Epithelial cell of esophagus (primary cell): ENCODE data around the gene DND1.
"Not testable (repeated sequence)": the region's sequence is repeated elsewhere in the genome, so short reads cannot be mapped to it uniquely, and the experiment has no call there.

Experiments
- DNase-seq: peaks from one replicate; pipeline ENCODE4 v3.0.0; 2010; ENCODE audit warnings: low read depth
- H3K4me3 ChIP-seq: 2 replicates; pipeline ENCODE4 v1.5.1; 2011; ENCODE audit warnings: mild to moderate bottlenecking, low read length, control low read depth
- CTCF ChIP-seq: IDR thresholded peaks from 2 replicates; pipeline ENCODE4 v1.5.1; 2011; ENCODE audit warnings: low read depth, mild to moderate bottlenecking, low read length, control low read depth, inconsistent platforms; ENCODE audit not compliant: insufficient read depth; ENCODE audit errors: missing control alignments

The DND1 gene

GRCh38 chr5:140639148-140639981 is 34.0 kb downstream of the DND1 start, which contains the start of gene TMCO6:
Gene TMCO6, plus strand, starts transcription at chr5:140639451. Its CDS starts 77 bp downstream, at chr5:140639528.
- TF ChIP-seq CTCF: peak; percentile 65
- DNase-seq: peak; percentile 95
- peak within 1 kb of the TSS; percentile 85 for H3K4me3 ChIP-seq

- H3K4me3 ChIP-seq: peak overlapping the region; percentile 85
Observed at GRCh38 chr5:140638898-140639147, 34.6 kb downstream of the DND1 start.

GRCh38 chr5:140637371-140638100 is 35.8 kb downstream of the DND1 start:
- no peak for TF ChIP-seq CTCF
- no peak overlapping the region for H3K4me3 ChIP-seq
- DNase-seq: no peak

More at GRCh38 chr5:140638898-140639147, 34.6 kb downstream of the DND1 start:
- not testable (repeated sequence) for DNase-seq

- TF ChIP-seq CTCF: no peak
- no peak overlapping the region for H3K4me3 ChIP-seq
- no peak for DNase-seq
Observed at GRCh38 chr5:140635291-140636257, 37.8 kb downstream of the DND1 start.

GRCh38 chr5:140634103-140634502 is 39.3 kb downstream of the DND1 start:
- TF ChIP-seq CTCF: no peak
- no peak overlapping the region for H3K4me3 ChIP-seq
- no peak for DNase-seq

GRCh38 chr5:140633501-140633900 is 39.9 kb downstream of the DND1 start:
- no peak overlapping the region for H3K4me3 ChIP-seq
- no peak for DNase-seq
- no peak for TF ChIP-seq CTCF

- peak within 1 kb of the TSS; percentile 41 for H3K4me3 ChIP-seq
- DNase-seq: peak; percentile 77
- no peak for TF ChIP-seq CTCF
Observed at GRCh38 chr5:140633021-140633471, 40.3 kb downstream of the DND1 start, which contains the start of gene CD14. Gene CD14, minus strand, starts transcription at chr5:140633175. Its CDS starts 104 bp downstream, at chr5:140633071.
